Astrocyte (in vitro differentiated cells and primary cell): ENCODE results near the gene ATRN.

Experiments used
- CTCF ChIP-seq: IDR thresholded peaks from 2 replicates; pipeline ENCODE4 v1.5.1; 2011; ENCODE audit warnings: low read depth, mild to moderate bottlenecking, inconsistent platforms, low read length, moderate library complexity; ENCODE audit not compliant: insufficient read depth
- EZH2 ChIP-seq: IDR thresholded peaks from 2 replicates; pipeline ENCODE4 v1.6.1; 2012; ENCODE audit warnings: mild to moderate bottlenecking, low read length, inconsistent platforms; ENCODE audit not compliant: insufficient read depth

GRCh38 chr20:3655131-3655405 is 184.2 kb downstream of the ATRN start:
- no peak for TF ChIP-seq CTCF
- TF ChIP-seq EZH2, result no peak
